Osteoblast (primary cell): ENCODE data around the gene DBI. TPM values are rescaled to one million over a fixed set of nuclear protein-coding genes. Genes with fewer than 3 reads are reported as not detected.

ENCODE experiments used
- DNase-seq: peaks from one replicate; pipeline ENCODE4 v3.0.0; 2011; ENCODE audit warnings: low spot score, mixed read lengths; ENCODE audit not compliant: insufficient read length; ENCODE audit errors: missing footprints
- H2AFZ ChIP-seq: 2 replicates; pipeline ENCODE4 v1.6.0; 2011; ENCODE audit warnings: mild to moderate bottlenecking, low read length
- H3K27ac ChIP-seq: 2 replicates; pipeline ENCODE4 v1.5.1; 2011; ENCODE audit warnings: mild to moderate bottlenecking, low read depth, low read length, moderate library complexity
- H3K27me3 ChIP-seq: 2 replicates; pipeline ENCODE4 v1.6.0; 2012; ENCODE audit warnings: mild to moderate bottlenecking, control low read depth, inconsistent platforms, low read length, moderate library complexity; ENCODE audit not compliant: insufficient read depth
- H3K36me3 ChIP-seq: 2 replicates; pipeline ENCODE4 v1.5.1; 2011; ENCODE audit warnings: mild to moderate bottlenecking, low read length, control low read depth, moderate library complexity; ENCODE audit not compliant: insufficient read depth
- H3K4me1 ChIP-seq: 2 replicates; pipeline ENCODE4 v1.5.1; 2011; ENCODE audit warnings: mild to moderate bottlenecking, low read length, control low read depth, moderate library complexity; ENCODE audit not compliant: insufficient read depth
- H3K4me2 ChIP-seq: 2 replicates; pipeline ENCODE4 v1.6.0; 2011; ENCODE audit warnings: mild to moderate bottlenecking, low read length; ENCODE audit not compliant: insufficient read depth
- H3K4me3 ChIP-seq: fragments of 200-600 bp; sonication (generic); 3 replicates; pipeline ENCODE4 v1.5.1; 2012; ENCODE audit warnings: mild to moderate bottlenecking, low read length, inconsistent platforms; ENCODE audit not compliant: insufficient read depth
- H3K79me2 ChIP-seq: 2 replicates; pipeline ENCODE4 v1.6.0; 2012; ENCODE audit warnings: mild to moderate bottlenecking, low read length, control low read depth, inconsistent platforms; ENCODE audit not compliant: insufficient read depth
- H3K9me3 ChIP-seq: 2 replicates; pipeline ENCODE4 v1.5.1; 2011; ENCODE audit warnings: low read depth, low read length, control low read depth
- H4K20me1 ChIP-seq: 2 replicates; pipeline ENCODE4 v1.6.0; 2012; ENCODE audit warnings: mild to moderate bottlenecking, low read length, control low read depth; ENCODE audit not compliant: insufficient read depth
- total RNA-seq: library from RNA; depleted of rRNA; stranded (reverse); fragments of >200 nt; gene quantifications from 2 replicates; pipeline ENCODE4 v1.2.3, GENCODE V29; 2012
- TF ChIP-seq, protein P1 (sequence below): IDR thresholded peaks from 2 replicates; pipeline ENCODE4 v1.5.1; 2011; ENCODE audit warnings: mild to moderate bottlenecking, low read depth, low read length, moderate library complexity; ENCODE audit errors: extremely low read depth

The DBI gene
- total RNA-seq, 1 donor: 65.1 TPM

DNA sequence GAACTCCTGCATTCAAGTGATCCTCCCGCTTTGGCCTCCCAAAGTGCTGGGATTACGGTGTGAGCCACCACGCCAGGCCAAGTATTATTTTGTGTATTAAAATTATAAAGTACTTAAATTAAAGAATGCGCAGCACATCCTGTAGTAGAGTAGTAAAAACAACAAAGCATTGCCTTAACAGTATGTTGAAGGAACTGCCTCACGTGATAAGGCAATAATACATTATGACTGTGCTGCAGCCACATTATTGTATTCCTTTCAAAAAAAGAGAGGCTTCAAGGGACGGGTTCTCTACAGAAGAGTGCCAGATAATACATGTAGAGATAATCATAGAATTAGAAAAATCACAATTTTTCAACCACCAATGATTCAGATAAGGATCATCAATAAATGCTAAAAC, 33.8 kb upstream of the DBI start:
- DNase-seq: no peak
- H2AFZ ChIP-seq: no peak overlapping the region
- no peak overlapping the region for H3K4me3 ChIP-seq
- H3K9me3 ChIP-seq: no peaks in the 10 kb centered on the region
- H3K79me2 ChIP-seq: no peaks in the 10 kb centered on the region
- no peaks in the 10 kb centered on the region for H4K20me1 ChIP-seq
- no peaks in the 10 kb centered on the region for H3K27me3 ChIP-seq
- no peak overlapping the region for H3K4me2 ChIP-seq
- H3K4me1 ChIP-seq: no peaks in the 10 kb centered on the region
- no peak overlapping the region for H3K27ac ChIP-seq
- TF ChIP-seq, protein P1, sequence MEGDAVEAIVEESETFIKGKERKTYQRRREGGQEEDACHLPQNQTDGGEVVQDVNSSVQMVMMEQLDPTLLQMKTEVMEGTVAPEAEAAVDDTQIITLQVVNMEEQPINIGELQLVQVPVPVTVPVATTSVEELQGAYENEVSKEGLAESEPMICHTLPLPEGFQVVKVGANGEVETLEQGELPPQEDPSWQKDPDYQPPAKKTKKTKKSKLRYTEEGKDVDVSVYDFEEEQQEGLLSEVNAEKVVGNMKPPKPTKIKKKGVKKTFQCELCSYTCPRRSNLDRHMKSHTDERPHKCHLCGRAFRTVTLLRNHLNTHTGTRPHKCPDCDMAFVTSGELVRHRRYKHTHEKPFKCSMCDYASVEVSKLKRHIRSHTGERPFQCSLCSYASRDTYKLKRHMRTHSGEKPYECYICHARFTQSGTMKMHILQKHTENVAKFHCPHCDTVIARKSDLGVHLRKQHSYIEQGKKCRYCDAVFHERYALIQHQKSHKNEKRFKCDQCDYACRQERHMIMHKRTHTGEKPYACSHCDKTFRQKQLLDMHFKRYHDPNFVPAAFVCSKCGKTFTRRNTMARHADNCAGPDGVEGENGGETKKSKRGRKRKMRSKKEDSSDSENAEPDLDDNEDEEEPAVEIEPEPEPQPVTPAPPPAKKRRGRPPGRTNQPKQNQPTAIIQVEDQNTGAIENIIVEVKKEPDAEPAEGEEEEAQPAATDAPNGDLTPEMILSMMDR: no peak
- no peaks in the 10 kb centered on the region for H3K36me3 ChIP-seq

DNA sequence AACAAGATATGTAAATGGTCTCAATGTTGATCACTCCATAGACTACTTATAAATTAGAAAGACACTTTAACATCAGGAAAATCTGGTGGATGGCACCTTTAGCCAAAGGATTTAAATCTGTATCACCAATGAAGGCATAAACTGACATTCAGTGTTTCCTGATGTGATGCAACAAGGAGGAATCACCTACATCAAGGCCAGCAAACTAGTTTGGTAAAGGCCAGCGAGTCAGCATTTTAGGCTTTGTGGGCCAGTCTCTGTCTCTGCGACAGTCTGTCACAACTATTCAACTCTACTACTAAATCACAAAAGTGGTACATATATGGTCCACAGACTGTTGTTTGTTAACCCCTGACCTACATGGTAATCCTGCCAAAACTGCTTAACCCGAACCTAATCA, 33.4 kb upstream of the DBI start:
- Histone ChIP-seq H3K27ac (no peak overlapping the region), H3K79me2 (no peaks in the 10 kb centered on the region), H3K36me3 (no peaks in the 10 kb centered on the region), H3K27me3 (no peaks in the 10 kb centered on the region), H4K20me1 (no peaks in the 10 kb centered on the region), H3K4me1 (no peaks in the 10 kb centered on the region), H2AFZ (no peak overlapping the region), H3K4me3 (no peak overlapping the region), H3K4me2 (no peak overlapping the region), H3K9me3 (no peaks in the 10 kb centered on the region)
- DNase-seq: no peak
- TF ChIP-seq, protein P1: no peak

DNA sequence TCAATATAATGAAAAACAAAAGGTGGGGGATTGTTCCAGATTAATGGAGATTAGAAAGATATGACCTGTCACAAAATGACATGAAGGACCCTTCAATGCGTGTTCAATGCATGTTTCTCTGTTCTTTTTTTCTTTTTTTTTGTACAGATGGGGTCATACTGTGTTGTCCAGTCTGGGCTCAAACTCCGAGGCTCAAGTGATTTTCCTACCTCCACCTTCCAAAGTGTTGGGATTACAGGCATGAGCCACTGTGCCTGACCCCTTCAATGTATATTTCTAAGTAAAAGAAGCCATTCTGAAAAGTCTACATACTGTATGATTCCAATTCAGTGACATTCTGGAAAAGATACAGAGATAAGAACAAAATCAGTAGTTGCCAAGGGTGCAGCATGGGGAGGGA, 32.9 kb upstream of the DBI start:
- TF ChIP-seq, protein P1: no peak

DNA sequence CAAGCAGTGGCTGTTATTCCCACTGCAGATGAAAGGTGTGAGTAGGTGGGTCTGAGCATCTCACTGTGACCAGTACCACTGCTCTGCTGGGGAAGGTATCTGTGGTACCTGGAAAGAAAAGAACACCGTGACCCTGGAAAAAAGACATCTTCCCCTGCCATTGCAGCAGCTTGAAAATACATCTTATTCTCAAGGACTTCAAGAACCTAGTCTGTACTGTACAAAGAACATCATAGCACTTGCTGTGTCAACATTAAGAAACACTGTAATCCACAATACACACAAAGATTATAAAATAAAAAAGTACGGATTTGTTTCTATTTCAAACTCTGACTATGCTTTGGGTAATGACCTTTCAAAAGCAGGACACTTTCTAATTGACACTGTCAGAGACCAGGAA, 29.0 kb upstream of the DBI start:
- no peaks in the 10 kb centered on the region for H3K79me2 ChIP-seq
- H3K4me3 ChIP-seq: no peak overlapping the region
- no peak overlapping the region for H3K4me2 ChIP-seq
- no peaks in the 10 kb centered on the region for H3K36me3 ChIP-seq
- no peaks in the 10 kb centered on the region for H3K4me1 ChIP-seq
- H3K27ac ChIP-seq: no peak overlapping the region
- H2AFZ ChIP-seq: no peak overlapping the region
- H3K9me3 ChIP-seq: no peaks in the 10 kb centered on the region
- no peaks in the 10 kb centered on the region for H3K27me3 ChIP-seq
- H4K20me1 ChIP-seq: no peaks in the 10 kb centered on the region
- TF ChIP-seq, protein P1: no peak
- DNase-seq: no peak

More for the DNA sequence above, 32.9 kb upstream of the DBI start:
- Histone ChIP-seq H3K79me2 (no peaks in the 10 kb centered on the region), H3K27me3 (no peaks in the 10 kb centered on the region), H3K9me3 (no peaks in the 10 kb centered on the region), H2AFZ (no peak overlapping the region), H3K4me3 (no peak overlapping the region), H3K36me3 (no peaks in the 10 kb centered on the region), H3K27ac (no peak overlapping the region), H4K20me1 (no peaks in the 10 kb centered on the region), H3K4me2 (no peak overlapping the region), H3K4me1 (no peaks in the 10 kb centered on the region)
- DNase-seq: no peak
